Body of pancreas (tissue), 4 donors: ENCODE results near the gene EEFSEC. TPM values are rescaled to one million over a fixed set of nuclear protein-coding genes. Genes with fewer than 3 reads are reported as not detected.

Source experiments
- ATAC-seq: fragments of 150-250 bp; one replicate; pipeline ENCODE4 v1.9.1; 2016
- DNase-seq, 4 donors: peaks; one replicate each; pipeline ENCODE4 v3.0.0-alpha.2; 2019
- H3K27ac ChIP-seq, 4 donors: fragments of 200-600 bp; sonication (generic); 1 replicate in 3 of 4; 2 replicates in 1 of 4; pipeline versions ENCODE4 v1.5.1 to v1.6.1; 2016 to 2019; ENCODE audit warnings: mild to moderate bottlenecking in 1 of 4, mixed read lengths in 1 of 4, moderate library complexity in 1 of 4
- H3K27me3 ChIP-seq, 2 donors: fragments of 200-600 bp; sonication (generic); one replicate each; pipeline ENCODE4 v1.6.0; 2016; ENCODE audit warnings: mild to moderate bottlenecking in 1 of 2
- H3K36me3 ChIP-seq, 2 donors: fragments of 200-600 bp; sonication (generic); replicated peaks in 1 of 2; 2 replicates each; pipeline ENCODE4 v1.5.1; 2016; ENCODE audit warnings: low read depth in 2 of 2; ENCODE audit not compliant: insufficient read depth in 1 of 2
- H3K4me1 ChIP-seq: fragments of 200-600 bp; sonication (generic); one replicate; pipeline ENCODE4 v1.6.0; 2016
- H3K4me3 ChIP-seq, 2 donors: fragments of 200-600 bp; sonication (generic); 1 replicate in 1 of 2; 2 replicates in 1 of 2; pipeline ENCODE4 v1.5.1; 2016 to 2019
- H3K9me3 ChIP-seq, 3 donors: fragments of 200-600 bp; sonication (generic); 1 replicate in 2 of 3; 2 replicates in 1 of 3; pipeline ENCODE4 v1.5.1; 2016
- CTCF ChIP-seq, 7 experiments: fragments of 450-650 bp in 4 of 7; fragments of 200-600 bp in 3 of 7; sonication (generic) in 3 of 7; IDR thresholded peaks; one replicate each; pipeline ENCODE4 v1.5.1; 2016 to 2019; ENCODE audit warnings: antibody characterized with exemption in 7 of 7
- POLR2A ChIP-seq, 3 donors: fragments of 450-650 bp; IDR thresholded peaks; one replicate each; pipeline ENCODE4 v1.6.1; 2016; ENCODE audit warnings: antibody characterized with exemption in 3 of 3, mild to moderate bottlenecking in 2 of 3
- WGBS, 2 donors: methylation state at CpG; one replicate each; pipeline ENCODE4 v1.1.5; 2017; 5-methylcytosine and 5-hydroxymethylcytosine counted together
- intact Hi-C: fragments of 100-400 bp; cut with DNase I; formaldehyde crosslinking; loops from one replicate; pipeline ENCODE4 v1.15.1; 2023
- total RNA-seq, 2 donors: library from RNA; depleted of rRNA; stranded (reverse); fragments of >200 nt; gene quantifications; one replicate each; pipeline ENCODE4 v1.1.0, GENCODE V29; 2016

The EEFSEC gene
- total RNA-seq, 2 donors from 2014 or later, result 8.6 to 33.0 TPM

GRCh38 chr3:128353991-128354687, 200.9 kb downstream of the EEFSEC start:
- H3K36me3 ChIP-seq, result no peaks in the 10 kb centered on the region
- intact Hi-C loops, result no loop called here
- ATAC-seq, result no peak
- DNase-seq, result no peak
- 79 to 83% methylated on average over 10 of the region's 10 CpGs for whole genome bisulfite sequencing, 2 donors
- no peaks in the 10 kb centered on the region for H3K9me3 ChIP-seq
- no peak for TF ChIP-seq POLR2A (IDR thresholded peaks at IDR 0.05)
- TF ChIP-seq CTCF (IDR thresholded peaks at IDR 0.05), result no peak
- H3K4me3 ChIP-seq, result no peak overlapping the region
- H3K4me1 ChIP-seq, result peaks cover 52% of the 10 kb centered on the region
- H3K27ac ChIP-seq, result peak overlapping the region in 3 of 4 donors; percentile 49 to 59 (median 55)
- H3K27me3 ChIP-seq, result no peaks in the 10 kb centered on the region

- Histone ChIP-seq H3K4me1 (peaks cover 44% of the 10 kb centered on the region), H3K9me3 (no peaks in the 10 kb centered on the region), H3K27me3 (no peaks in the 10 kb centered on the region), H3K36me3 (no peaks in the 10 kb centered on the region), H3K4me3 (no peak overlapping the region), H3K27ac (peak overlapping the region; percentile 42 to 59 (median 52))
- ATAC-seq (no peak), DNase-seq (peak; percentile 43 to 62 (median 56))
- WGBS, 2 donors, result 40 to 47% methylated on average over 13 of the region's 13 CpGs
- intact Hi-C loops, result no loop called here
- TF ChIP-seq POLR2A (IDR thresholded peaks at IDR 0.05) (no peak), CTCF (IDR thresholded peaks at IDR 0.05) (no peak)
Measured at GRCh38 chr3:128354788-128355542, 201.7 kb downstream of the EEFSEC start.

- 60 to 81% methylated on average over 2 of the region's 2 CpGs for WGBS, 2 donors
- Histone ChIP-seq H3K36me3 (no peaks in the 10 kb centered on the region), H3K27me3 (no peaks in the 10 kb centered on the region), H3K9me3 (no peaks in the 10 kb centered on the region), H3K27ac (peak overlapping the region in 1 of 4 donors; percentile 55), H3K4me3 (no peak overlapping the region), H3K4me1 (peaks cover 39% of the 10 kb centered on the region)
- ATAC-seq (no peak), DNase-seq (no peak)
- intact Hi-C loops, result no loop called here
- TF ChIP-seq POLR2A (IDR thresholded peaks at IDR 0.05), result no peak
- no peak for TF ChIP-seq CTCF (IDR thresholded peaks at IDR 0.05)
Measured at GRCh38 chr3:128355543-128355919, 202.2 kb downstream of the EEFSEC start.

- 83 to 93% methylated on average over 1 of the region's 1 CpG for WGBS, 2 donors
- no peak overlapping the region for H3K4me3 ChIP-seq
- ATAC-seq (no peak), DNase-seq (no peak)
- TF ChIP-seq POLR2A (IDR thresholded peaks at IDR 0.05) (no peak), CTCF (IDR thresholded peaks at IDR 0.05) (no peak)
- no peaks in the 10 kb centered on the region for H3K36me3 ChIP-seq
- H3K9me3 ChIP-seq, result no peaks in the 10 kb centered on the region
- intact Hi-C loops, result no loop called here
- H3K27me3 ChIP-seq, result no peaks in the 10 kb centered on the region
- no peak overlapping the region for H3K27ac ChIP-seq
- peaks cover 39% of the 10 kb centered on the region for H3K4me1 ChIP-seq
Measured at GRCh38 chr3:128356822-128357221, 203.5 kb downstream of the EEFSEC start.
